Colon (tissue), 2 donors: ENCODE results near the gene SMARCD3.

Source experiments
- FAIRE-seq: peaks from 2 replicates; lab custom pipeline; 2012; peaks lifted over from hg19 to GRCh38; lab: Jason Lieb, UNC
- donor health status: control.
- donor health status: control.

SMARCD3 gene

GRCh38 chr7:151272405-151272804, 23.9 kb upstream of the SMARCD3 start:
- FAIRE-seq = no peak

DNA sequence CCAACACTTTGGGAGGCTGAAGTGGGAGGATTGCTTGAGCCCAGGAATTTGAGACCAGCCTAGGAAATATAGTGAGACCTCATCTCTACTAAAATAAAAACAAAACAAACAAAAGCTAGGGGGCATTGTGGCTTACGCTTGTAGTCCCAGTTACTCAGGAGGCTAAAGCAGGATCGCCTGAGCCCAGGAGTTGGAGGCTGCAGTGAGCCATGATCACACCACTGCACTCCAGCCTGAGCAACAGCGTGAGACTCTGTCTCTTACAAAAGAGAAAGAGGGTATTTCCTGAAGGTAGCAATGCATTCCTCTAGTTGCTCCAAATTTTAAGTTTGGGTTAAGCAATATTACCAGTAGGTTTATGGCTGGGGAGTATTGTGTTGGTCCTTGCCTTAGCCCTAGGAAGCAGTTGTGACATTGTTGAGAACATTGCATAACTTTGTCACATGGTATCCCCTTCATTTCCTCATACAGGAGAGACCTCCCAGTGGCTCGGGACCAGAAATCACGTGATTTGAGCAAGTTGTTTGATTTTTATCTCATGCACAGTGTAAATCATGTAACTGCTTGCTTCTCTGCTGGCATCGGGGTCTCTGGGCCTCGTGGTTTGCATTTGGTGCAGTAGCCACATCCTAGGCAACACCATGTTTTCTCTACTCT, 23.3 kb upstream of the SMARCD3 start:
- no peak for FAIRE-seq

DNA sequence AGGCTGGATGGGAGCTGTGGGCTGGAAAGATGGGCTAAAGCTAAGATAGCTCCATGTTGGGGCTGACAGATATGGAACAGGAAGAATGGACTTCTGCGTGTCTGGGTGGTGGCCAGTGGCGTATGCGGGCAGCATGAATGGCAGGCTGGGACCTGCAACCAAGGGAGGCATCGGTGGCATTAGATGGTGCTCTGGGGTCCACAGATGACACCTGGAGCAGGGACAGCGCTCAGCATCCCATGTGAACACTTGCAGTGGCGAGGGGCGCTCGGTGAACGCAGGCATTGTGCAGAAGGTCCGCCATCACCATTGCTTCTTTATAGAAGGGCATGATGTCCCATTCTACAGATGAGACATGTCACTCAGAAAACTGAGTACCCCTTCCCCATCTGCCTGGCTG, 21.0 kb upstream of the SMARCD3 start:
- FAIRE-seq = no peak

DNA sequence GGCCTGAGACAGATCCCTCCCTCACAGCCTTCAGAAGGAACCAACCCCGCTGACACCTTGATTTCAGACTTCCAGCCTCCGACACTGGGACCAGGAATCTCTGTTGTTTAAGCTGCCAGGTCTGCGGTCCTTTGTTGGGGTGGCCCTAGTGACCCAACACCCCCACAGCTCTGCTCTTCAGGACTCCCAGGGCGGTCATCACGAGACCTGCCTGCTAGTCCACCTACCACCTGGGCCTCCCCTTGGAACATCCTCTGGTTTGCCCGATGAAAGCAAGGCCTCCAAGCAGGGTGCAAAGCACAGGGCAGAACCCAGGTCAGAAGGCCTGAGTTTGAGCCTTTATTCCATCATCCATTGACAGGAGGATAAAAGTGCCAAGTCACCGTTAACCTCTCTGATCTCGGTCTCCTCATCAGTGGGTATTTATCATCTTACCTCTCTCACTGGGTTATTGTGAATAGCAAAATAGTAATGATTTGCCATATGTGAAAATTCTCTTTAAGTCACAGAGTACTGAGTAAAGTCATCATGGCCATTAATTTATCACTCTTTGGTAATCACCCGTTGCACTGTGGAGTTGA, 16.9 kb upstream of the SMARCD3 start:
- FAIRE-seq = no peak

- no peak for FAIRE-seq
These were observed 16.1 kb upstream of the SMARCD3 start for GRCh38 chr7:151264615-151265014.

GRCh38 chr7:151261529-151261928, 13.0 kb upstream of the SMARCD3 start:
- no peak for FAIRE-seq

GRCh38 chr7:151260883-151261282, 12.4 kb upstream of the SMARCD3 start:
- no peak for FAIRE-seq

- FAIRE-seq = no peak
These were observed 12.0 kb upstream of the SMARCD3 start for GRCh38 chr7:151260471-151260870.

- no peak for FAIRE-seq
These were observed 9.5 kb upstream of the SMARCD3 start for GRCh38 chr7:151257990-151258389.

DNA sequence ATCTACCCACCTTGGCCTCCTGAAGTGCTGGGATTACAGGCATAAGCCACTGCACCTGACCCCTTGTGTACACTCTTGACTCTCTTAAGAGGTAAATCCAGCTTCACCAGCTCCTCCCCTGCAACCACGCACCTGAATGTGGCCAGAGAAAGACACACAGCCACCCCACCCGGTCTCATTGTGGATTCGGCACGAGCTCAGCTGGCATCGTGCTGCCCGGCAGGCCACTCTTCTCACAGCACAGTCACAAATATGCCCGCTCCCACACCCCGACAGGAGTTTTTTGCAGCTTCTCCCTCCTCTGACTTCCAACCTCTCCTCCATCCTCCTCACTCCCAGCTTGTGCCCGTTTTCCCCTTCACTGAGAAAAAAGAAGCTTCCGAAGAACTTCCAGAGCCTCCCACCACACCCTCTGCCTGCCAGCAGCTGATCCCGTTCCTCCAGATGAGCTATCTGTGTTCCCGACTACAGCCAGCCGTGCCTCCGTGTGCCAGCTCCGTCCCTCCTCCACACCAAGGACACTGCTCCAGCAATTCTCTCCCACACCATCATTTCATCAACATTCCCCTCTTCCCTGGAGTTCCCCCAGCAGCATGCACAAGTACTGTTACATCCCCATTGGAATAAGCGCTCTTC, 8.0 kb upstream of the SMARCD3 start:
- no peak for FAIRE-seq

DNA sequence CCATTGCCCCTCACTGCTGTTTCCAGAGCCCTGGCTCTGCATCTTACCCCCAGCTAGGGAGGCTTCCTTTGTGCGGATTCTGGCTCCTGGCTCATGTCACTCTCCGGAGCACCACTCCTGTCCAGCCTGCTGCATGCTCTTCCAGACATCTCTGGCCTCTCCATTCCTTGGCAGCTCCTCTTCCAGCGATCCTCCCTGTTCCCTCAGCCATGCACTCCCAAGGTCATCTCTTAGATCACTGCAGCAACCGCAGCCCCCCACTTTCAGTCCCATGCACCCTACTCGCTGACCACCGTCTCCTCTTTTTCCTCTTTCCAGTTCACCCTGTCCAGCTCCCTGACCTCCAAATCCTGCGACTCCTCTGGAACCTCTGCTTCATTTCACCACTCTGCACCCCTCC, 6.9 kb upstream of the SMARCD3 start:
- FAIRE-seq = no peak

GRCh38 chr7:151254851-151255250, 6.4 kb upstream of the SMARCD3 start:
- FAIRE-seq = no peak

DNA sequence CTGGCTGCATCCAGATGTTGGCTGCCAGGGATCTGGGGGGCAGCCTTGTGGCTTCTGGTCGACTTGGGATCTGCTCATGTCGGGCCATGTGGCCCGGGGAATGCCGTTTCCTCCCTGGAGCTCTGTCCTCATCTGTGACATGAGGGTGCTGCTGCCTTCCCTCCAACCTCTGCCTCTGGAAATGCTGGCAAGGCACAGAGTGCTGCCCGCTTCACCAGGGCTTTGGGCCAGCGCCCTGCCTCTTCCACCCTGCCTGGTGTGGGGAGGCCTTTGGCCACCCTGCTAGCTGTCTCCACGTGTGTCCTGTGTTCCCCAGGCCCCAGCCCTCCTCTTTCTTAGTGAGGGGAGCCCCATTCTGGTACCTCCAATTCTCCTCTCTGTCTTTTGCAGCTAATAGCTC, 5.8 kb upstream of the SMARCD3 start:
- FAIRE-seq = no peak

- no peak for FAIRE-seq
These were observed 4.6 kb upstream of the SMARCD3 start for GRCh38 chr7:151252961-151253711.

- FAIRE-seq = no peak
These were observed 4.0 kb upstream of the SMARCD3 start for GRCh38 chr7:151252561-151252835.

DNA sequence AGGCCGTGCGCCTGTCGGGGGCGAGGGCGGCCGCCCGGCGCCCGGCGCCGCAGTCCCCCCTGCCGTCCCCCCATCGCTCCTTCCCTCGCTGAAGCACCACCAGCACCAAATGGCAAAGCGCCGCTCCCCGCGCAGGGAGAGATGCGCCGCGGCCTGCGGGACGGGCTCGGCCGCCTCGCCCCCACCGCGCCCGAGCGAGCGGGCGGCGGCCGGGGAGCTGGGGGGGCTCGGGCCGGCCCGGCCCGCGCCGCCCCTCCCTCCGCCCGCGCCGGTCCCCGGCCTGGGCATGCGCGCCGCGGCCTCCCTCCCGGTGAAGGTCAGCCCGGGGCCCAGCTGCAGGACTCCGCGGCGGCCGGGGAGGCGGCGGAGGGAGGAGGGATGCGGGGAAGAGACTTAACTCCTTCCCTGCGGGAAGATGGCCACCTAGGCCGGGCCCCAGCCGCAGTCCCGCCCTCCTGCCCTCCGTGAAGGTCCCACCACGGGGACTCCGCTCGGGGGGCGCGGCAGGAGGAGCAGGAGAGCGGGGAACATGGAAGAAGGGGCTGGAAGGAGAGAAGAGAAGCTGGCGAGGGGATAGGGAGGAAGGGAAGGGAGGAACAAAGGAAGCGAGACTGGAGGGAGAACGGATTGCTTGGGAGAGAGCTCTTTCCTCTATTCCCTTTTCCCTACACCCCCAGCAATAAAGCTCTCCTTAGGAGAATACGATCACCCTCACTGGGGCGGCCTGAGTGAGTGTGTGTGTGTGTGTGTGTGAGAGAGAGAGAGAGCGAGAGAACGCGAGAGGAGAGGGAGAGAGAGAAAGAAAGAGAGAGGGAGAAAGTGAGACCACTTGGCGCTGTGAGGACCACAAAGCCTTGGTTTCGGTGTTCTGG, 3.4 kb upstream of the SMARCD3 start:
- FAIRE-seq = no peak

DNA sequence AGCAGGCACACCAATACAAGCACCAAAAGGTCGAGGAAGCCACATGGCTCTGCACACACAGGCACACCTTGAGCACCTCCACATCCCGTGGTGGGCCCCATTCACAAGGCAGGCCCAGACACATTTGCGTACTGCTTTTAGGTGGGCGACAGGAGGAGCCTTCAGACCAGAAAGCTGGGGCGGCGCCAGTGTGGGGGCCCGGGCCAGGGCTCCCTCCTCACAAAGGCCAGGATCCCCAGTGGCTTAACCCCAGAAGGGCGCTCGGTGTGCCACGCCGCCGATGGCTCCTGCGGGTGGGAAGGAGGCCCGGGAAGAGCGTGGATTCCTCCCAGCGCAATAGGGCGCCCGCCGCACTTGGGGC, 2.8 kb upstream of the SMARCD3 start:
- no peak for FAIRE-seq

- no peak for FAIRE-seq
These were observed 2.0 kb upstream of the SMARCD3 start for GRCh38 chr7:151250181-151251132.

- FAIRE-seq = no peak
These were observed 1.2 kb upstream of the SMARCD3 start for GRCh38 chr7:151249732-151250072.

GRCh38 chr7:151249034-151249731, 689 bp upstream of the SMARCD3 start:
- FAIRE-seq = no peak
